Esophagus squamous epithelium (tissue), 4 donors: Measurements from ENCODE around the gene BBS12.

Experiments used
- POLR2A ChIP-seq, 4 donors: fragments of 450-650 bp; IDR thresholded peaks; one replicate each; pipeline ENCODE4 v1.6.1; 2017; ENCODE audit warnings: antibody characterized with exemption in 4 of 4, mild to moderate bottlenecking in 4 of 4, moderate library complexity in 3 of 4
- TF ChIP-seq, protein P1 (sequence below), 6 experiments: fragments of 450-650 bp in 4 of 6; fragments of 200-600 bp in 2 of 6; sonication (generic) in 2 of 6; IDR thresholded peaks; one replicate each; pipeline ENCODE4 v1.5.1; 2016 to 2019; ENCODE audit warnings: antibody characterized with exemption in 6 of 6, mild to moderate bottlenecking in 4 of 6, moderate library complexity in 4 of 6

DNA sequence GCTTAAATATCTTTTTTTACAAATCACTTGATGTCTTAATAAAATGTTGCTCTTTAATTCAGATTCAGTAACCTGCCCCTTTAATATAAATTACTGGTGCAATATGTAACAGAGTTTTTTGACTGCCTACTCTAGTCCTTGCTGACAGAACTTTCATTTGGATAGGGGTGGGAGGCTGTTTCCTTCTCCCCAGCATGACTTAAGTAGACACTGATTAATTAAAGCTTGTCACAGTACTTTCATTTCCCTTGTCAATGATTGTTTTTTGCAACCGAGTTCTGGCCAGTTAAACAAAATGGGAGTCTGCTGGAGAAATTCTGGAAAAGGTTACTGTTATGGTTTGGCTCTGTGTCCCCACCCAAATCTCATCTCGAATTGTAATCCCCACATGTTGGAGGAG, 37.3 kb upstream of the BBS12 start:
- TF ChIP-seq, protein P1, sequence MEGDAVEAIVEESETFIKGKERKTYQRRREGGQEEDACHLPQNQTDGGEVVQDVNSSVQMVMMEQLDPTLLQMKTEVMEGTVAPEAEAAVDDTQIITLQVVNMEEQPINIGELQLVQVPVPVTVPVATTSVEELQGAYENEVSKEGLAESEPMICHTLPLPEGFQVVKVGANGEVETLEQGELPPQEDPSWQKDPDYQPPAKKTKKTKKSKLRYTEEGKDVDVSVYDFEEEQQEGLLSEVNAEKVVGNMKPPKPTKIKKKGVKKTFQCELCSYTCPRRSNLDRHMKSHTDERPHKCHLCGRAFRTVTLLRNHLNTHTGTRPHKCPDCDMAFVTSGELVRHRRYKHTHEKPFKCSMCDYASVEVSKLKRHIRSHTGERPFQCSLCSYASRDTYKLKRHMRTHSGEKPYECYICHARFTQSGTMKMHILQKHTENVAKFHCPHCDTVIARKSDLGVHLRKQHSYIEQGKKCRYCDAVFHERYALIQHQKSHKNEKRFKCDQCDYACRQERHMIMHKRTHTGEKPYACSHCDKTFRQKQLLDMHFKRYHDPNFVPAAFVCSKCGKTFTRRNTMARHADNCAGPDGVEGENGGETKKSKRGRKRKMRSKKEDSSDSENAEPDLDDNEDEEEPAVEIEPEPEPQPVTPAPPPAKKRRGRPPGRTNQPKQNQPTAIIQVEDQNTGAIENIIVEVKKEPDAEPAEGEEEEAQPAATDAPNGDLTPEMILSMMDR (IDR thresholded peaks at IDR 0.05), result no peak
- no peak for TF ChIP-seq POLR2A (IDR thresholded peaks at IDR 0.05)
